Keratinocyte (primary cell): ENCODE measurements around the gene LYZL2. TPM values are rescaled to one million over a fixed set of nuclear protein-coding genes. Genes with fewer than 3 reads are reported as not detected.
"Not testable (repeated sequence)": the region's sequence is repeated elsewhere in the genome, so short reads cannot be mapped to it uniquely, and the experiment has no call there.

Source experiments
- DNase-seq: peaks from one replicate; pipeline ENCODE4 v3.0.0-alpha.2; 2011; ENCODE audit warnings: low read depth, missing footprints, low spot score
- FAIRE-seq: peaks from 2 replicates; lab custom pipeline; 2011; peaks lifted over from hg19 to GRCh38; lab: Jason Lieb, UNC
- H2AFZ ChIP-seq: 2 replicates; pipeline ENCODE4 v1.6.0; 2012; ENCODE audit warnings: low read length, control low read depth, inconsistent platforms; ENCODE audit not compliant: control insufficient read depth
- H3K27ac ChIP-seq: 2 replicates; pipeline ENCODE4 v1.5.1; 2011; ENCODE audit warnings: low read length; ENCODE audit not compliant: control insufficient read depth, insufficient read depth
- H3K27me3 ChIP-seq: 3 replicates; pipeline ENCODE4 v1.6.0; 2011; ENCODE audit warnings: low read length; ENCODE audit not compliant: control insufficient read depth, insufficient read depth; ENCODE audit errors: extremely low read depth
- H3K36me3 ChIP-seq, 2 experiments: 2 replicates in 1 of 2; 3 replicates in 1 of 2; pipeline ENCODE4 v1.5.1; 2011; ENCODE audit warnings: low read length in 2 of 2, mild to moderate bottlenecking in 1 of 2; ENCODE audit not compliant: control insufficient read depth in 2 of 2, insufficient read depth in 2 of 2; ENCODE audit errors: extremely low read depth in 1 of 2
- H3K4me1 ChIP-seq: 3 replicates; pipeline ENCODE4 v1.5.1; 2011; ENCODE audit warnings: low read length; ENCODE audit not compliant: control insufficient read depth, insufficient read depth; ENCODE audit errors: extremely low read depth
- H3K4me2 ChIP-seq: 3 replicates; pipeline ENCODE4 v1.6.0; 2011; ENCODE audit warnings: low read depth, low read length; ENCODE audit not compliant: control insufficient read depth, insufficient read depth; ENCODE audit errors: extremely low read depth
- H3K4me3 ChIP-seq, 3 experiments: fragments of 200-600 bp in 1 of 3; sonication (generic) in 1 of 3; 2 replicates in 2 of 3; 3 replicates in 1 of 3; pipeline ENCODE4 v1.5.1; 2011 to 2016; ENCODE audit warnings: low read length in 3 of 3, mild to moderate bottlenecking in 3 of 3, control low read depth in 2 of 3, inconsistent platforms in 1 of 3, low read depth in 1 of 3, mixed read lengths in 1 of 3, mixed run types in 1 of 3, moderate library complexity in 1 of 3; ENCODE audit not compliant: control insufficient read depth in 2 of 3, insufficient read depth in 2 of 3; ENCODE audit errors: extremely low read depth in 1 of 3
- H3K79me2 ChIP-seq: 2 replicates; pipeline ENCODE4 v1.6.0; 2012; ENCODE audit warnings: low read length; ENCODE audit not compliant: control insufficient read depth, insufficient read depth
- H3K9ac ChIP-seq: 3 replicates; pipeline ENCODE4 v1.6.0; 2011; ENCODE audit warnings: low read length; ENCODE audit not compliant: control insufficient read depth, insufficient read depth; ENCODE audit errors: extremely low read depth
- H3K9me1 ChIP-seq: 3 replicates; pipeline ENCODE4 v1.6.0; 2011; ENCODE audit warnings: low read length; ENCODE audit not compliant: control insufficient read depth, insufficient read depth; ENCODE audit errors: extremely low read depth
- H3K9me3 ChIP-seq: 2 replicates; pipeline ENCODE4 v1.5.1; 2012; ENCODE audit warnings: low read depth, low read length; ENCODE audit not compliant: control insufficient read depth
- H4K20me1 ChIP-seq: 3 replicates; pipeline ENCODE4 v1.6.0; 2011; ENCODE audit warnings: low read length; ENCODE audit not compliant: control insufficient read depth, insufficient read depth; ENCODE audit errors: extremely low read depth
- EZH2 ChIP-seq: IDR thresholded peaks from one replicate; pipeline ENCODE4 v1.6.1; 2012; ENCODE audit warnings: inconsistent platforms, mild to moderate bottlenecking, low read length, moderate library complexity
- dilution Hi-C: fragments of 300-500 bp; cut with MboI; formaldehyde crosslinking; loops from one replicate; pipeline ENCODE4 v1.7.0; 2020; ENCODE audit warnings: low sequenced_read_pairs; ENCODE audit not compliant: extremely low pct_ligation_motif_present
- polyA plus RNA-seq, 5 experiments: library from polyadenylated mRNA; depleted of rRNA in 3 of 5; stranded (reverse) in 3 of 5; stranded (forward) in 1 of 5; unstranded in 1 of 5; fragments of >200 nt; gene quantifications; 1 replicate in 1 of 5; 2 replicates in 3 of 5; 3 replicates in 1 of 5; pipeline versions ENCODE4 v1.2.1 to v1.2.3, GENCODE V29; 2011 to 2012; ENCODE audit warnings: missing spikeins in 2 of 5, low read depth in 1 of 5, low replicate concordance in 1 of 5
- TF ChIP-seq, protein P1 (sequence below), 3 experiments: IDR thresholded peaks in 1 of 3; conservative IDR thresholded peaks in 1 of 3; optimal IDR thresholded peaks in 1 of 3; 2 replicates in 2 of 3; 3 replicates in 1 of 3; pipeline versions ENCODE3 to v1.5.1; 2011; ENCODE audit warnings: low read length in 3 of 3, mild to moderate bottlenecking in 3 of 3, moderate library complexity in 2 of 3, control low read depth in 1 of 3, inconsistent platforms in 1 of 3; ENCODE audit not compliant: insufficient read depth in 2 of 3; ENCODE audit errors: extremely low read depth in 1 of 3

The LYZL2 gene
- polyA plus RNA-seq, 1 donor (not counting 4 experiments of a cell fraction or from before 2014, with no cell fraction given), result not detected

DNA sequence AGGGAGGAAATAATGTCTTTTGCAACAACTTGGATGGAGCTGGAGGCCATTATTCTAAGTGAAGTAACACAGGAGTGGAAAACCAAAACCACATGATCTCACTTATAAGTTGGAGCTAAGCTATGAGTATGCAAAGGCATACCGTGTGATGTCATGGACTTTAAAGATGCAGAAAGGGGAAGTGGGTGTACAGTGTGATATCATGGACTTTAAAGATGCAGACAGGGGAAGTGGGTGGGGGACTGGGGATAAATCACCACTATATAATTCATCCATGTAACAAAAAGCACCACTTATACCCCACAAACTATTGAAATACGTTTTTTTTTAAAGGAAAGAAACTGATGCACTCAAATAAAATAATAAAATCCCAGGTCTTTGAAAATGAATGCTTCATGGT is 29.5 kb downstream of the LYZL2 start:
- Histone ChIP-seq H3K36me3 (no peaks in the 10 kb centered on the region), H3K9ac (no peak overlapping the region), H3K27me3 (peaks cover 2% of the 10 kb centered on the region), H3K9me1 (no peaks in the 10 kb centered on the region), H3K4me3 (no peak overlapping the region), H2AFZ (no peak overlapping the region), H3K4me1 (no peaks in the 10 kb centered on the region), H4K20me1 (no peaks in the 10 kb centered on the region), H3K9me3 (no peaks in the 10 kb centered on the region), H3K27ac (no peak overlapping the region), H3K79me2 (no peaks in the 10 kb centered on the region), H3K4me2 (no peak overlapping the region)
- dilution Hi-C loops, result no loop called here
- DNase-seq, result no peak
- TF ChIP-seq EZH2, result no peak
- TF ChIP-seq, protein P1, sequence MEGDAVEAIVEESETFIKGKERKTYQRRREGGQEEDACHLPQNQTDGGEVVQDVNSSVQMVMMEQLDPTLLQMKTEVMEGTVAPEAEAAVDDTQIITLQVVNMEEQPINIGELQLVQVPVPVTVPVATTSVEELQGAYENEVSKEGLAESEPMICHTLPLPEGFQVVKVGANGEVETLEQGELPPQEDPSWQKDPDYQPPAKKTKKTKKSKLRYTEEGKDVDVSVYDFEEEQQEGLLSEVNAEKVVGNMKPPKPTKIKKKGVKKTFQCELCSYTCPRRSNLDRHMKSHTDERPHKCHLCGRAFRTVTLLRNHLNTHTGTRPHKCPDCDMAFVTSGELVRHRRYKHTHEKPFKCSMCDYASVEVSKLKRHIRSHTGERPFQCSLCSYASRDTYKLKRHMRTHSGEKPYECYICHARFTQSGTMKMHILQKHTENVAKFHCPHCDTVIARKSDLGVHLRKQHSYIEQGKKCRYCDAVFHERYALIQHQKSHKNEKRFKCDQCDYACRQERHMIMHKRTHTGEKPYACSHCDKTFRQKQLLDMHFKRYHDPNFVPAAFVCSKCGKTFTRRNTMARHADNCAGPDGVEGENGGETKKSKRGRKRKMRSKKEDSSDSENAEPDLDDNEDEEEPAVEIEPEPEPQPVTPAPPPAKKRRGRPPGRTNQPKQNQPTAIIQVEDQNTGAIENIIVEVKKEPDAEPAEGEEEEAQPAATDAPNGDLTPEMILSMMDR (optimal IDR thresholded peaks at IDR 0.05 in 1 of 3, IDR thresholded peaks at IDR 0.05 in 1 of 3, conservative IDR thresholded peaks at IDR 0.05 in 1 of 3; ENCODE audit: extremely low read depth in 1 of 3, insufficient read depth in 2 of 3, low read length in 3 of 3), result no peak
- no peak for FAIRE-seq

DNA sequence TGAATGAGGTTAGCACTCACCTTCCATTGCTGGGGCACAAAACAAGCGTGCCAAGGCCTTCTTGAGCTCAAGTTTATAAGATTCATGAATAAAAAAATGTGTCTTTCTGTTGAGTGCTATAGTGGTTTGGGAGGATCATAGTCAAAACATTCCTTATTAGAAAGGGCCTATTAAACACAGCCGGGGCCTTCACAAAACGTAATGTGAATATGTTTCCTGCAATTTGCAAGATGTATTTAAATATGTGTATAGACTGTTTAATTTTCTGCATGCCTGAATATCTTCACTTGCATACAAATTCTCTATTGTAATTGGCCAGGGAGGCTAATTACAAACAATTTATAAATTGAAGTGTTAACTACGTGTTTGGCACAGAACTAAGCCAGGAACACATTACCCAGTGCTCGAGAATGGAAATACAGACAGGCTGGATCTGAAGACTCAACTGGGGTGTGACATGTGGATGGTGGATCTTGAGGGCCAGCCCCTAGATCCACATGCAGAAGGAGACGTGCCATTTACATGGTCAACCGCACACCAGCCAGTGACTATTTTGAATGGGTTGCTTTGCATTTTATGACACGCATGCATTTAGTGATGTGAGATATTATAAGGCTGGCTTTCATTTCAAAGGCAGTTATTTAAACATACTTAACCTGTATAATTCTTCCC is 31.3 kb downstream of the LYZL2 start:
- no peaks in the 10 kb centered on the region for H3K9me3 ChIP-seq
- dilution Hi-C loops, result no loop called here
- no peaks in the 10 kb centered on the region for H3K79me2 ChIP-seq
- TF ChIP-seq EZH2, result no peak
- TF ChIP-seq, protein P1 (optimal IDR thresholded peaks at IDR 0.05 in 1 of 3, IDR thresholded peaks at IDR 0.05 in 1 of 3, conservative IDR thresholded peaks at IDR 0.05 in 1 of 3; ENCODE audit: extremely low read depth in 1 of 3, insufficient read depth in 2 of 3, low read length in 3 of 3), result no peak
- no peak for FAIRE-seq
- no peaks in the 10 kb centered on the region for H3K36me3 ChIP-seq
- no peak overlapping the region for H3K4me3 ChIP-seq
- H3K4me2 ChIP-seq, result no peak overlapping the region
- H3K9ac ChIP-seq, result no peak overlapping the region
- no peaks in the 10 kb centered on the region for H3K4me1 ChIP-seq
- no peak overlapping the region for H2AFZ ChIP-seq
- no peak overlapping the region for H3K27ac ChIP-seq
- DNase-seq, result no peak
- H4K20me1 ChIP-seq, result no peaks in the 10 kb centered on the region
- H3K9me1 ChIP-seq, result no peaks in the 10 kb centered on the region
- peaks cover 7% of the 10 kb centered on the region for H3K27me3 ChIP-seq

GRCh38 chr10:30597433-30597824 is 32.1 kb downstream of the LYZL2 start:
- H3K36me3 ChIP-seq, H3K79me2 ChIP-seq: not testable (repeated sequence)

More at GRCh38 chr10:30597433-30597824, 32.1 kb downstream of the LYZL2 start:
- H3K9me3 ChIP-seq, H3K9me1 ChIP-seq, H3K9ac ChIP-seq, H3K27ac ChIP-seq, H4K20me1 ChIP-seq, H3K4me2 ChIP-seq, DNase-seq, H2AFZ ChIP-seq, FAIRE-seq, H3K4me3 ChIP-seq, H3K4me1 ChIP-seq, dilution Hi-C loops, H3K27me3 ChIP-seq: not testable (repeated sequence)
